ENCODE measurements around the gene UFSP2.

The UFSP2 gene

GRCh38 chr4:185396724-185397385 is 28.9 kb downstream of the UFSP2 start, which contains the start of gene ANKRD37:
Gene ANKRD37, plus strand, starts transcription at chr4:185396841. Its CDS starts 83 bp downstream, at chr4:185396924.
- H3K4me3 ChIP-seq (ENCODE audit: low read depth, low read length), result peak within 1 kb of the TSS; percentile 87
- no peak for TF ChIP-seq CTCF (IDR thresholded peaks at IDR 0.05; ENCODE audit: insufficient read depth, low read depth, low read length, missing control alignments)
- DNase-seq (ENCODE audit: low read depth), result no peak

- H3K4me3 ChIP-seq (ENCODE audit: low read depth, low read length), result peak overlapping the region; percentile 87
- no peak for TF ChIP-seq CTCF (IDR thresholded peaks at IDR 0.05; ENCODE audit: insufficient read depth, low read depth, low read length, missing control alignments)
- DNase-seq (ENCODE audit: low read depth), result peak; percentile 98
Observed at GRCh38 chr4:185395956-185396723, 29.6 kb downstream of the UFSP2 start.

- TF ChIP-seq CTCF (IDR thresholded peaks at IDR 0.05; ENCODE audit: insufficient read depth, low read depth, low read length, missing control alignments), result no peak
- H3K4me3 ChIP-seq (ENCODE audit: low read depth, low read length), result peak within 1 kb of the TSS; percentile 87
- peak; percentile 57 for DNase-seq (ENCODE audit: low read depth)
Observed at GRCh38 chr4:185395238-185395955, 30.4 kb downstream of the UFSP2 start, which contains the start of gene LRP2BP. Gene LRP2BP, minus strand, starts transcription at chr4:185395924. Its CDS starts 17,738 bp downstream, at chr4:185378186.

- peak overlapping the region; percentile 87 for H3K4me3 ChIP-seq (ENCODE audit: low read depth, low read length)
- no peak for TF ChIP-seq CTCF (IDR thresholded peaks at IDR 0.05; ENCODE audit: insufficient read depth, low read depth, low read length, missing control alignments)
- no peak for DNase-seq (ENCODE audit: low read depth)
Observed at GRCh38 chr4:185394568-185395237, 31.1 kb downstream of the UFSP2 start.

- DNase-seq (ENCODE audit: low read depth), result no peak
- no peak overlapping the region for H3K4me3 ChIP-seq (ENCODE audit: low read depth, low read length)
- no peak for TF ChIP-seq CTCF (IDR thresholded peaks at IDR 0.05; ENCODE audit: insufficient read depth, low read depth, low read length, missing control alignments)
Observed at GRCh38 chr4:185392156-185392555, 33.6 kb downstream of the UFSP2 start.

GRCh38 chr4:185390941-185391340 is 34.8 kb downstream of the UFSP2 start:
- no peak for TF ChIP-seq CTCF (IDR thresholded peaks at IDR 0.05; ENCODE audit: insufficient read depth, low read depth, low read length, missing control alignments)
- no peak for DNase-seq (ENCODE audit: low read depth)
- no peak overlapping the region for H3K4me3 ChIP-seq (ENCODE audit: low read depth, low read length)

Measured in GM12865 (cell line).